ENCODE data around the gene KCNIP4.

- TF ChIP-seq POLR2A (IDR thresholded peaks at IDR 0.05) (no peak), CTCF (IDR thresholded peaks at IDR 0.05) (no peak)
Measured at GRCh38 chr4:21946858-21947257, 1.7 kb downstream of the KCNIP4 start.

Measured in heart left ventricle (tissue), 13 donors.